Lower leg skin (tissue), 4 donors: ENCODE measurements around the gene COL25A1. TPM values are rescaled to one million over a fixed set of nuclear protein-coding genes. Genes with fewer than 3 reads are reported as not detected.

ENCODE experiments used
- DNase-seq, 2 donors: peaks; one replicate each; pipeline ENCODE4 v3.0.0-alpha.2; 2019; ENCODE audit warnings: low spot score in 2 of 2
- H3K4me3 ChIP-seq: fragments of 200-600 bp; sonication (generic); 2 replicates; pipeline ENCODE4 v1.5.1; 2017; ENCODE audit warnings: mild to moderate bottlenecking, low read depth; ENCODE audit not compliant: poor library complexity, severe bottlenecking
- POLR2A ChIP-seq, 2 donors: fragments of 450-650 bp; IDR thresholded peaks; one replicate each; pipeline ENCODE4 v1.6.1; 2016 to 2017; ENCODE audit warnings: antibody characterized with exemption in 2 of 2, mild to moderate bottlenecking in 1 of 2, moderate library complexity in 1 of 2
- WGBS, 2 donors: methylation state at CpG; one replicate each; pipeline ENCODE4 v1.1.5; 2018; 5-methylcytosine and 5-hydroxymethylcytosine counted together
- intact Hi-C: fragments of 100-400 bp; cut with DNase I; formaldehyde crosslinking; loops from one replicate; pipeline ENCODE4 v1.15.0; 2023; ENCODE audit warnings: low total_unique reads
- total RNA-seq, 4 donors: library from RNA; depleted of rRNA; stranded (reverse); fragments of >200 nt; gene quantifications; one replicate each; pipeline ENCODE4 v1.1.0, GENCODE V29; 2016
- TF ChIP-seq, protein P1 (sequence below), 3 donors: fragments of 450-650 bp; IDR thresholded peaks; one replicate each; pipeline ENCODE4 v1.5.1; 2016; ENCODE audit warnings: antibody characterized with exemption in 3 of 3, mild to moderate bottlenecking in 3 of 3, moderate library complexity in 2 of 3

COL25A1 gene
- total RNA-seq, 4 donors from 2014 or later: 0.42 to 2.4 (median 1.5) TPM

DNA sequence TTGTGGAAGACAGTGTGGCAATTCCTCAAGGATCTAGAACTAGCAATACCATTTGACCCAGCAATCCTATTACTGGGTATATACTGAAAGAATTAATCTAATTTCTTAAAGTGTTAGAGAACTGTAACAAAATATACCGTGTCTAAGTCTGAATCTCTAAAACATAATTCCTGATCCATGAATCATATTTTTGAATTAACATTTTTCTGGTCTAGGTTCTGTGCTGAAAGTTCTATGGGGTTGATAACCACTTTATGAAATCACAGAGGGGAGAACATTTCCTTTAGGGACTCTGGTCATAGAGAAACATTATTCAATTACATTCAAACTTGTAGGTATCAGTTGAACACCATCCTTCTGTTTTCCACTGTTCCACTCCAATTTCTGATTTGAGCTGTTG lies 447.7 kb downstream of the COL25A1 start:
- no peak for TF ChIP-seq POLR2A (IDR thresholded peaks at IDR 0.05)
- TF ChIP-seq, protein P1, sequence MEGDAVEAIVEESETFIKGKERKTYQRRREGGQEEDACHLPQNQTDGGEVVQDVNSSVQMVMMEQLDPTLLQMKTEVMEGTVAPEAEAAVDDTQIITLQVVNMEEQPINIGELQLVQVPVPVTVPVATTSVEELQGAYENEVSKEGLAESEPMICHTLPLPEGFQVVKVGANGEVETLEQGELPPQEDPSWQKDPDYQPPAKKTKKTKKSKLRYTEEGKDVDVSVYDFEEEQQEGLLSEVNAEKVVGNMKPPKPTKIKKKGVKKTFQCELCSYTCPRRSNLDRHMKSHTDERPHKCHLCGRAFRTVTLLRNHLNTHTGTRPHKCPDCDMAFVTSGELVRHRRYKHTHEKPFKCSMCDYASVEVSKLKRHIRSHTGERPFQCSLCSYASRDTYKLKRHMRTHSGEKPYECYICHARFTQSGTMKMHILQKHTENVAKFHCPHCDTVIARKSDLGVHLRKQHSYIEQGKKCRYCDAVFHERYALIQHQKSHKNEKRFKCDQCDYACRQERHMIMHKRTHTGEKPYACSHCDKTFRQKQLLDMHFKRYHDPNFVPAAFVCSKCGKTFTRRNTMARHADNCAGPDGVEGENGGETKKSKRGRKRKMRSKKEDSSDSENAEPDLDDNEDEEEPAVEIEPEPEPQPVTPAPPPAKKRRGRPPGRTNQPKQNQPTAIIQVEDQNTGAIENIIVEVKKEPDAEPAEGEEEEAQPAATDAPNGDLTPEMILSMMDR (IDR thresholded peaks at IDR 0.05): no peak
- WGBS, 2 donors: 71 to 83% methylated on average over 1 of the region's 1 CpG
- DNase-seq: no peak
- H3K4me3 ChIP-seq: no peak overlapping the region
- intact Hi-C loops: no loop called here

DNA sequence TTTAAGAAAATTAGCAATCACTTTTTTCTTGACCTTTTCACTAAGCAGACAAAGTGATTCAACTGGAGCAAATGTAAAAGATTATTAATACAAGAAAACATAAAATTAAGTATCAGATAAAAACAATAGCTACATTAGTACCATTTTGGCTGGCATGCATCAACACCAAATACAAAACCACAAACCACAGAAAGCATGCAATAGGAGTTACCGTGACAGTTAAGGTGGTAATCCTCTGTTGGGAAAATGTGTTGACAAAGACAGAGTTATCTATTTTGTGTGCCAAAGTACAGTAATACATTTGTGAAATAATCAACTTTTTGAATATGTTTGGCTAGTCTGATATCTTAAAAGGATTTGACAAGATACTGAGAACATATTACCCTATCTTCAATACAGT lies 449.8 kb downstream of the COL25A1 start:
- no peak for DNase-seq
- H3K4me3 ChIP-seq: no peak overlapping the region
- no peak for TF ChIP-seq POLR2A (IDR thresholded peaks at IDR 0.05)
- TF ChIP-seq, protein P1 (IDR thresholded peaks at IDR 0.05): no peak
- WGBS, 2 donors: 52 to 61% methylated on average over 1 of the region's 1 CpG
- intact Hi-C loops: no loop called here

DNA sequence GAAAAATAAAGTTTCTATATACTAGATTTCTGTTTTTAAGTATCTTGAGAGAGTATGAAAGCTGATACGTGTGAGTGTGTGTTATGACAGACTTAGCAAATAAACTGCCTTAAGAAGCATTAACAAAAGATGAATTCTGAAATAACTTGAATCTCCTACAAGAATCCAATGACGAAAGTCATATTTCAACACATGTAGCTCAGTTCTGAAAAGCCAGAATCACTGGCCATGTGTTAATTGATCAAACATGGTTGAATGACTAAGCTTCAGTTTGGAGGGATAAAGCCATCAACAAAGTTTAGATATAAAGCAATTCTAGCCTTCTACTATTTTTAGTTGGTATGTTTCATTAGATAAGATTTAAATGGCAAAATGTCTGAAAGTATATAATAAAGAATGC lies 451.1 kb downstream of the COL25A1 start:
- DNase-seq: no peak
- H3K4me3 ChIP-seq: no peak overlapping the region
- WGBS, 2 donors: 65 to 67% methylated on average over 2 of the region's 2 CpGs
- intact Hi-C loops: no loop called here
- TF ChIP-seq, protein P1 (IDR thresholded peaks at IDR 0.05): no peak
- TF ChIP-seq POLR2A (IDR thresholded peaks at IDR 0.05): no peak

DNA sequence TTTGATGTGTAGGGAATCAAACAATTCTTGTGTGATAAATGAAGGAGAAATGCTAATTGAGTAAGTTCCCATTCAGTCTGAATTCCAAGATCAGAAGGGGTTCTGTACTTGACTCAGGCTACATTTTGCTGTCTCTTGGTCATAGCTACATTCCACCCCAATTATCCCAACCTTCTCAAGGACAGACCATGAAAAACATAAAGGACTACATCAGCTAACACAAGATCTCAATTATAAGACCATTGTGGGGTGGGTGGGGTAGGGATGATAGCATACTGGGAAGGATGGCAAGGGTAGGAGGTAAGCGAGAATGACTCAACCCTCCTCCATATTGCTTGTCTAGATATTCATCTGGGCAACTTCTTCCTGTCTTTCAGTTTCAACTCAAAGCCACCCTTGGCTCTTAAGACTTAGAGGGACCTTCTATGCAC lies 452.2 kb downstream of the COL25A1 start:
- WGBS, 2 donors: 97 to 100% methylated on average over 1 of the region's 1 CpG

DNA sequence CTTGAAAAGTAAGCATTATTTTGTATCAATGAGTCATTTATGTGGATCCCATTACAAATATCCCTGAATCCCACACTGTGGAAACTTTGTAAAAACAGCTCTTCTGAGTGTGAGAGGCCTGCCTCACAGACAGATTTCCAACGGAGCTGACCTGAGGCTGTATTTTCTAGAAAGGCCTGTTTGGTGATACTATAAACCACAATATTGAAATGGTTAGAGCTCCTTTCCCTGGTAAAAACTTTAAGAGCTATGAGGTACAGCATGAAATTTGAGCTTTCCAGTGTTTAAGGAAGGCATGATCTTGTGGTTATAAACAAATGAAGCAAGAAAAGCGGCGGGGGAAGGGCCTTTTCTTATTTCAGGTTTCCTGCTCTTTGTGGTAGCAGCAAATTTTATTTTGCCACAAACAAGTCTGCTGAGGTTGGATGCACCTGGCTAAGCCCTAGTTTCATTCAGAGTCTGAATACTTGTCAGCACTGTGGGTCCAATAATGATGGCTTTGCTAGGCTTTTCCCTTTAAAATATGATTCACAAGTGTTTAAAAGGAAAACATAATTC lies 452.8 kb downstream of the COL25A1 start:
- H3K4me3 ChIP-seq: no peak overlapping the region
- TF ChIP-seq, protein P1 (IDR thresholded peaks at IDR 0.05): no peak
- no peak for TF ChIP-seq POLR2A (IDR thresholded peaks at IDR 0.05)
- 66 to 73% methylated on average over 3 of the region's 3 CpGs for WGBS, 2 donors
- intact Hi-C loops: no loop called here
- no peak for DNase-seq

More for the DNA sequence above, 452.2 kb downstream of the COL25A1 start:
- TF ChIP-seq, protein P1 (IDR thresholded peaks at IDR 0.05): no peak
- TF ChIP-seq POLR2A (IDR thresholded peaks at IDR 0.05): no peak
- no peak overlapping the region for H3K4me3 ChIP-seq
- no peak for DNase-seq
- intact Hi-C loops: no loop called here

DNA sequence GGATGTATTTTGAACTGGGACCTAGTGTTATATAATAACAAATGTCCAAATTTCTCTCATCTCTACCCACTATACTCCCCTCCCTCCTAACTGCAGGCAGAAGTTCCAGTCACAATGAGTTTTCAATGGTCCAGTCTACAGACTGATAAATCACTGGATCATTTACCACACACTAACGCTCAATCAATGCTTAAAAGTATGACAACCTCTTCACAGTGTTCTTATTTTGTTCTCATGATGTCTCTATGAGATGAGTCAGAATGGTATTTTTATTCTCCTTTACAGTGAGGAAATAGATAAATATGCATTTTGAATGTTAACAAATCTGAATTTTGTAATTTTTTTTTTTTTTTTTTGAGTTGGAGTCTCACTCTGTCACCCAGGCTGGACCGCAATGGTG lies 455.9 kb downstream of the COL25A1 start:
- TF ChIP-seq, protein P1 (IDR thresholded peaks at IDR 0.05): no peak
- TF ChIP-seq POLR2A (IDR thresholded peaks at IDR 0.05): no peak
- 75 to 99% methylated on average over 2 of the region's 2 CpGs for WGBS, 2 donors
- no peak for DNase-seq
- no peak overlapping the region for H3K4me3 ChIP-seq
- intact Hi-C loops: no loop called here
